SW480 (cell line): ENCODE measurements around the gene ZNF730.
"Not testable (repeated sequence)": the region's sequence is repeated elsewhere in the genome, so short reads cannot be mapped to it uniquely, and the experiment has no call there.

Experiments
- DNase-seq: peaks from one replicate; pipeline ENCODE4 v3.0.0-alpha.2; 2016; ENCODE audit warnings: low spot score

ZNF730 gene

DNA sequence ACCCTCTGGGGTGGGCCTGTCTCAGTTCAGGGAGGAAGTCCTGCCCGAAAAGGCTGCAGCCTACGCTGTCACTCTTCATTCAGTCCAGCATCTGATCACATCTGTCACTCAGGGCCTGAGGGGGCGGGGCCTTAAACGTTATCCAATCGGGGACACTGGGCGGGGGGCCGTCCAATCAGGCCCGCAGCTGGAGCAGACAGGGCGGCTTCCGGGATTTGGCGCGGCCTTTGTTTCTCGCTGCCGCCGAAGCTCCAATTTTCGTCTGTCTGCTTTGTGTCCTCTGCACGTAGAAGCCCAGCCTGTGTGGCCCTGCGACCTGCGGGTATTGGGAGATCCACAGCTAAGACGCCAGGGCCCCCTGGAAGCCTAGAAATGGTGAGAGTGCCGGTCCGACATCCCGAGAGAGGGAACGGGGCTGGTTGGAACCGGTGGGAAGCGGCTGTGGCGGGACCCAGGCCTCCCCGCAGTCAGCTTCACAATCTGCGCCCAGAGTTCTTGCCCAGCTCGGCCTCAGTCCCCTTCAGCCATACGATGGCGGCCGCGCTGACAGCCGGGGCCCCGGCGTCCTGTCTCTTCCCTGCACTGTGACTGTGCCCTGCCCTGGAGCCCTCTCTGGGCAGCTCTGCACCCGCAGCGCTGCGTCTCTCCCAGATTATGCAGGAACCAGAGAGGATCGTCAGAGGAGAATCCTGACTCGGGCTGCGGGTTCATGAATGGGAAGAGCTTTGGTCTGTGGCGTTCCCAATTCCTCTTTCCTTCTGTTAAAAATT is at the start of gene ZNF730:
ZNF730 (plus strand) TSS at position 224 of the 770 bp plus-strand sequence; CDS start at position 373, 149 bp downstream.
- no peak for DNase-seq

DNA sequence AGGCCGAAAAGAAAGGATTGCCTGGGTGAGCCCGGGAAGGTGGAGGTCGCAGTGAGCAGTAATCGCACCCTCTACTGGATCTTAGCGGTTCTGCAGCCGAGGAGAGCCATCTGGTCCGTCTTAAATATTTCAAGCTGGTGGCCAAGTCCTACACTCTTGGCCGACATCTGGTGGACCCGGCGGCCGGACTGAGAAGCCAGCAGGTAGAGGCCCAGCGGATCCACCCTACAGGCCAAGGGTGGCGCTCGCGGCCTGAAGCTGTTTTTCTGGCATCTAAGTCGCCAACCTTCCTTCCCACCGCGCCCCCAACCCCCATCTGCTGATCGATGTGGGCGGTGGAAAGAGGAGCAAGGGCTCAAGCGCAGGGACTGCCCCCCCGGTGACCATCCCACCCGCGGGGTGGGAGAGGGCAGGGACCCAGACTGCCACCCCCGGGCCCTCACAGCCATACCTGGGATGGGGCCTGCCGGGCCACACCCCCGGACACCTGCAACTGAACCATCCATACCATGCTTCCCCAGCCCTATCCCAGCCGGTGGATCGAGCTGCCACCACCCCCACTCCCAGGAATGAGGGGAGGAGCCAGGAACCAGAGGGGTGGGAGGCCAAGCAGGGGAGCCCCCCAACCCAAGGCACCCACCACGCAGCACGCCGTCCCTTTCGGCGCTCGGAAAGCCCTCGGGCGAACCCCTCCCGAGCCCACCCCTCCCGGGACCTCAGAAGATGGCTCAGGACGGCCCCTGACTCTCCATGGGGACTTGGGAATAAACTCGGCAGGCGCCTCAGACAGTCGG is 46.3 kb upstream of the ZNF730 start:
- DNase-seq: no peak

DNA sequence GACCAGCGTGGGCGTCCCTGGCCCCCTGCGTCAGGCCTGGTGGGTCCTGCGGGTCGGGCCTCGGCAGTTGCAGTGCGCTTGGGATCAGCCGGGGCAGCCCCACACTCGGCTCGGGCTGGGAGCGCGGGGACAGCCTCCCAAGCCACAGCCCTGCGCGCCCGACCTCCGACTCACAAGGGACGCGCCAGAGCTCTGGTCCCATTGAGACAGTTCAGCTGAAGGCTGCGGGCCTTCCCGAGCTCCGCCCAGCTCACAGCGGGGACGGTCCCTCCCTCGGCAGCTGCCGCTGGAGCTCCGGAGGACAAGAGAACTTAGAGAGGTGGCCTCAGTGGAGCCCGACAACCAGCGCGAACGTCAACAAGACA is 45.7 kb upstream of the ZNF730 start:
- DNase-seq: no peak

DNA sequence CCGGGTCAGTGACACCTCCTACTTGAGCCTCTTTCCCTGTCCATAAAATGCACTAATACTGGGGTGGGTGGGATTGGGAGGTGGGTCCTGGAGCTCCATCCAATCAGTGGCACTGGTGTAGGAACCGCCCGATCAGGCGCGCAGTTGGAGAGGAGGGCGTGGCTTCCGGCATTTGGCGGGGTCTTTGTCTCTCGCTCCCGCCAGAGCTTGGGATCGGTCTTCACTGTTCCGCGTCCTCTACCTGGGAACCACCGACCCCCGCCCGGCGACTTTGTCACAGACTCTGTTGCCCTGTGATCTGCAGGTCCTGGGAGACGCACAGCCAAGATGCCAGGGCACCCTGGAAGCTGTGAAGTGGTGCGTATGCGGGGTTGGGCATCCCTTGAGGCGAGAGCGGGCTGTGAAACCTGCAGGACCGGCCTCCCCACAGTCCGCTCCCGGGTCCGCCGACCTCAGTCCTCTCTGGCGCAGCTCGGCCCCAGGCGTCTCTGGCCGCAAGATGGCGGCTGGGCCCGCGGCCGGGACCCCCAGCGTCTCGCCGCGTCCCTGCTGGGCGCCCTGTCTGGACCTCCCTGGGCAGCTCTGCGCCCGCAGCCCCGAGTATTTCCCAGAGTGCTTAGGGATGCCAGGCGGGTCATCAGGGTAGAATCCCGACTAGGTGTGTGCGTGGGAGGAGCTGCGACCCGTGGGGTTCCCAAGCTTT is 41.6 kb upstream of the ZNF730 start:
- DNase-seq: no peak

DNA sequence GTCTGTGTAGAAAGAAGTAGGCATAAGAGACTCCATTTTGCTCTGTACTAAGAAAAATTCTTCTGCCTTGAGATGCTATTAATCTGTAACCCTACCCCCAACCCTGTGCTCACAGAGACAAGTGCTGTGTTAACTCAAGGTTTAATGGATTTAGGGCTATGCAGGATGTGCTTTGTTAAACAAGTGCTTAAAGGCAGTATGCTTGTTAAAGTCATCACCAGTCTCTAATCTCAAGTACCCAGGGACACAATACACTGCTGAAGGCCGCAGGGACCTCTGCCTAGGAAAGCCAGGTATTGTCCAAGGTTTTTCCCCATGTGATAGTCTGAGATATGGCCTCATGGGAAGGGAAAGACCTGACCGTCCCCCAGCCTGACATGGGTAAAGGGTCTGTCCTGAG is 39.0 kb upstream of the ZNF730 start:
- DNase-seq: not testable (repeated sequence)

DNA sequence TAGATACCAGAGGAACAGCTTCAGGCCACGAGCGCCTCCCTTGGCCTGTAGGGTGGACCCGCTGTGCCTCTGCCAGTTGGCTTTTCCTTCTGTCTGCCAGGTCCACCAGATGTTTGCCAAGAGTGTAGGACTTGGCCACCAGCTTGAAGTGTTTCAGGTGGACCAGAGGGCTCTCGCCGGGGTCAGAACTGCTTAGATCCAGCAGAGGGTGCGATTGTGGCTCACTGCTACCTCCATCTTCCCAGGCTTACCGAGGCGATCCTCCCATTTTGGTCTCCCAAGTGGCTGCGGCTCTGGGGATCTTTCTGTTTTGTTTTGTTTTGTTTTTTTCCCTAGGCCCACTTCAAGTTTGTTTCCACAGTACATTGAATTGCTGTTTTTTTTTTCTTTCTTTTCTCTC is 23.0 kb upstream of the ZNF730 start:
- DNase-seq: no peak

DNA sequence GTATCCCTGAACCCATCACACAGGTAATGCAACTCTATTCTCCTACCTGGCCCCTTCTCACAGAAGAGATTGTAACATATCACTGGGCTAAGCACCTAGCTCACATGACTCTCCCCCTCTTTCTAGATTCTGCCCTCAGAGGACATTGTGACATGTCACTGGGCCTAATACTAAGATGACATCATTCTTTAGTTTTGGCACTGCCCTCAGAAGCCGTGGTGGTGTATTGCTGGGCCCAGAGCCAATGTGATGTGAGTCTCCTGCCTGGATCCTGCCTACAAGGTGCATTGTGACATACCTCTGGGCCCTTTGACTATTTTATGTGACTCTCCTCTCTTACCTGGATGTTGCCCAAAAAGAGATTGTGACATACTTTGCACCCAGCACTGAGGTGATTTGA is 21.4 kb upstream of the ZNF730 start:
- no peak for DNase-seq

DNA sequence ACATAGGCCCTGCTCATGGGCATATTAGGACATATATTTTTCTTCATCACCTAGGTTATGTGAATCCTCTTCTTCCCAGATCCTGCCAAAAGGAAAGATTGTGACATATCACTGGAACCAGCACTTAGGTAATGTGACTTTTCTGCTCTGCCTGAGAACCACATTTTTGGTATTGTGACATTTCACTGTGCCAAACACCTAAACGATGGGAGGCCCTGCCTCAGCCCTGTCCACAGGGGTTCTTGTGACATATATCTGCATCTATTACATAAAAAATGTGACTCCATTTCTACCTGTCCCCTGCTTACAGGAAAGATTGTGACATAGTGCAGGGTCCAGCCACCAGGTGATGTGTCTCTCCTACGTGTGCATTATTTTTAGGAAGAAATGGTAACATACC is 18.5 kb upstream of the ZNF730 start:
- DNase-seq: no peak

DNA sequence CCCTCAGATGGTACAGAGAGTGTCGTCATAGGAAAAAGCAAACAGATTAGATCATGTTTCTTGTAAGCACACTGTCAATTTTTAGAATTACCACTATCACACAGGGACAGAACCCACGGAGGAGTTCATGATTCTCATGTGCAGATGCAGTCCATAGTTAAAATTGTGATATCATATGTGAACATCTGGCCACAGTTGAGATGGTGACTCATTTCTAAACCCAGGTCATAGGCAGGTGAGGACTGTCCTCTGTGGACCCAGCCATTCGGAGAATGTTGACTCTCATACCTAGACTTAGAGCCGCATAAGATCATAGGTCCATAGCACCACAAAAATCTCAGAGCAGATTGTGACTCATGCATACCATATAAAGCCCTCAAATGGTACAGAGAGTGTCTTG is 17.8 kb upstream of the ZNF730 start:
- DNase-seq: no peak

DNA sequence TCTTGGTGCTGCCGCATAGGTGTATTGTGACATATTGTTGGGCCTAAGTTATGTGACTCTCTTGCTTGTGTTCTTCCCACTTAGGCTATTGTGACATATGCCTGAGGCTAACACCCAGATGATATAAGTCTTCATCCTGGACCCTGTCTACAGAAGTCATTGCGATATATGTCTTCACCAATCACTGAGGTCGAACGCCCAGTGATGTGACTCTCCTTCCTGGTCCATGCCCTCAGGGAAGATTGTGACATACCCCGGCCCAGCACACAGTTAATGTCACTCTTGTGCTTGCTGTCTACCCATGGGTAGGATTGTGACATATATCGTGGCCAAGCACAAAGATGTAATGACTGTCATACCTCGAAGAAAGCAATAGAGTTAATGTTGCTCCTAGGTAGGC is 16.9 kb upstream of the ZNF730 start:
- DNase-seq: no peak

DNA sequence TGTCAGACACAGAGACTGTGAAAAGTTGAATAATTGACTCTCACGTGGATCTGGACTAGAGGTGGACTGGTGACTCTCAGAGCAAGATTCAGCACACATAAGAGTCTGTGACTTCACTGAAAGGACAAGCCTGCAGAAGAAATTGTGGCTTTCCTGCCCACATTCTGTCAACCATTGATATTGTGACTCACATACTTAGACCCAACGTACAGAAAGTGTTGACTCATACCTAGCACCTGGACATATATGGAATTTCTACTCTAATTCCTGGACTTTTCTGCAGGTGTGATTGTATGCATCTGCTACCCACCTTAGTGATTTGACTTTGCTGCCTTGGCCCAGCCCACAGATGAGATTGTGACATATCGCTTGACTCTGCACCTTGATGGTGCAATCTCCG is 15.6 kb upstream of the ZNF730 start:
- no peak for DNase-seq

DNA sequence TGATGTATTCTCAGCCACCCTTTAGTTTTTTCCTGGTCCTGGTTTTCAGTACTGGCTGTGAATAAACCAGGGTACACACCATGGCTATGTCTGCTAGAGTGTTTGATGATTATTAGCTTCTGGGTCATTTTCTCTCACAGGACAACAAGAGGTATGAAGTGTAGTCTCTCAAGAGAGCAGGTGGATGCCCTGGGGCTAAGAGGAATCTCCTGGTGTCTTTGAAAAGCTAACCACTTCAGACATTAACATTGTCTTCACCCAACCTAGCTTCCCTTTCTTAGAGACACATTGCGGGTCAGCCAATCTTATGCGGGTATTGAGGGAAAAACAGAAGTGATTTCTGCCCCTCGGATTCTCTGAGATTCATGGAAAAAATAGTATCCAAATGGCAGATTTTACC is 1.6 kb downstream of the ZNF730 start:
- DNase-seq: no peak

DNA sequence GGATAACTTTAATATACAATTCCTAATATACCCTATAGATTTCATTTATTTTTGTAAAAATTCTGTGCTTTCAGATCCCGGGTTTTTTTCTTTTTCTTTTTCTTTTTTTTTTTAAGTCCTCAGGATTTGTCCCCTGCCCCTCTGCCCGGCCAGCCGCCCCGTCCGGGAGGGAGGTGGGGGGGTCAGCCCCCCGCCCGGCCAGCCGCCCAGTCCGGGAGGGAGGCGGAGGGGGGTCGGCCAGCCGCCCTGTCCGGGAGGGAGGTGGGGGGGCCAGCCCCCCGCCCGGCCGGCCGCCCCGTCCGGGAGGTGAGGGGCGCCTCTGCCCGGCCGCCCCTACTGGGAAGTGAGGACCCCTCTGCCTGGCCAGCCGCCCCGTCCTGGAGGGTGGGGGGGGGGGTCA is 17.4 kb downstream of the ZNF730 start:
- DNase-seq: not testable (repeated sequence)

DNA sequence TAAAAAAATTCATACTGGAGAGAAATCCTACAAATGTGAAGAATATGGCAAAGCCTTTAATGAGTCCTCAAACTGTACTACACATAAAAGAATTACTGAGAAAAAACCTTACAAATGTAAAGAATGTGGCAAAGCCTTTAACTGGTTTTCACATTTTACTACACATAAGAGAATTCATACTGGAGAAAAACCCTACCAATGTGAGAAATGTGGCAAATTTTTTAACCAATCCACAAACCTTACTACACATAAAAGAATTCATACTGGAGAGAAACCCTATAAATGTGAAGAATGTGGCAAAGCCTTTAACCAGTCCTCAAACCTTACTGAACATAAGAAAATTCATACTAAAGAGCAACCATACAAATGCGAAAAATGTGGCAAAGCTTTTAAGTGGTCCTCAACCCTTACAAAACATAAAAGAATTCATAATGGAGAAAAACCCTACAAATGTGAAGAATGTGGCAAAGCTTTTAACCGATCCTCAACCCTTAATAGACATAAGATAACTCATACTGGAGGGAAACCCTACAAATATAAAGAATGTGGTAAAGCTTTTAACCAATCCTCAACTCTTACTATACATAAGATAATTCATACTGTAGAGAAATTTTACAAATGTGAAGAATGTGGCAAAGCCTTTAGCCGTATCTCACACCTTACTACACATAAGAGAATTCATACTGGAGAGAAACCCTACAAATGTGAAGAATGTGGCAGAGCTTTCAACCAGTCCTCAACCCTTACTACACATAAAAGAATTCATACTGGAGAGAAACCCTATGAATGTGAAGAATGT is 29.0 kb downstream of the ZNF730 start:
- no peak for DNase-seq

DNA sequence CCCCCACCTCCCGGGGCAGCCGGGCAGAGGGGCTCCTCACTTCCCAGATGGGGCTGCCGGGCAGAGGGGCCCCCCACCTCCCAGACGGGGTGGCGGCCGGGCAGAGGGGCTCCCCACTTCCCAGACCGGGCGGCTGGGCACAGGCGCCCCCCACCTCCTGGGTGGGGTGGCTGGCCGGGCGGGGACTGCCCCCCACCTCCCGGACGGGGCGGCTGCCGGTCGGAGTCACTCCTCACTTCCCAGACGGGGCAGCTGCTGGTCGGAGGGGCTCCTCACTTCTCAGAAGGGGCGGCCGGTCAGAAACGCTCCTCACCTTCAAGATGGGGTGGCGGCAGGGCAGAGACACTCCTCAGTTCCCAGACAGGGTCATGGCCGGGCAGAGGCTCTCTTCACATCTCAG is 43.9 kb downstream of the ZNF730 start:
- DNase-seq: no peak

DNA sequence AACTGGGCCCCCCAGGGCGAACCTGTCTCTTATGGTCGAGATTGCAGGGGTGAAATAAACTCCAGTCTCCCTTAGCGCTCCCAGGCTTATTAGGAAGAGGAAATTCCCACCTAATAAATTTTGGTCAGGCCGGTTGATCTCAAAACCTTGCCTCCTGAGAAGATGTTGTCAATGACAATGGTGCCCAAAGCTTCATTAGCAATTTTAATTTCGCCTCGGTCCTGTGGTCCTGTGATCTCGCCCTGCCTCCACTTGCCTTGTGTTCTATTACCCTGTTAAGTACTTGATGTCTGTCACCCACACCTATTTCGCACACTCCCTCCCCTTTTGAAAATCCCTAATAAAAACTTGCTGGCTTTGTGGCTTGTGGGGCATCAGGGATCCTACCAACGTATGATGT is 51.5 kb downstream of the ZNF730 start:
- not testable (repeated sequence) for DNase-seq

DNA sequence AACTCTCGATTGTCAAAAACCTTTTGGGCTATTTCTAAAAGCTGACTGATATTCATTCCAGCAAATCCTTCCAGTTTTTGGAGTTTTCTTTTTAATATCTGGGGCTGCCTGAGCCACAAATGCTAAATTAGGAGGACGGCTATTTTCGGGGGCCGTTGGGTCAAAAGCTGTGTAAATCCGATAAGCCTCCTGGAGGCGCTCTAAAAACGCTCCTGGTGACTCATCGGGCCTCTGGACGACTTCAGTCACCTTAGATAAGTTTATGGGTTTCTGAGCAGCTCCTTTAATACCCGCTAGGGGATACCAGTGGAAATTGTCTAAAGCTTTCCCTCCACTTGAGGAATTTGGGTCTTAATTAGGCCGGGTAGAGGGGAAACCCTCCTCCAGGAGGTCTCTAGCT is 66.4 kb downstream of the ZNF730 start:
- no peak for DNase-seq

DNA sequence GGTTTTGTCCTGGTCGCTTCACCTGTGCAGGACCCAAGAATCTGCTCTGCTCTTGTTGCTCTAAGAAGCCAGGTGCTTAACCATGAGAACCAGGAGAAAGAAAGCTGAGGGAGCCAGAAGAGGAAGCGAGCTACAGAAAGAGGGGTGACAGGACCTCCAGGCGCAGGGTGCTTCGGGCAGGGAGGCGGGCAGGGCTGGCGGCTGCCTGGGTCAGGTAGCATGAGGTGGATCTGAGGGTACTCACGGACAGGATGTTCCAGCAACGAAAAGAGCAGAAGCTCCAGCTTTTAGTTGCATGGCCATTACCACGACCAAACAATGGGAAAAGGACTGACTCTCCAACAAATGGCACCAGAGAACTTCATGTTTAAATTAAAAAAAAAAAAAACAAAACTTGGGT is 73.5 kb downstream of the ZNF730 start:
- DNase-seq: no peak
